ENCODE data around the gene KDM5B.

- TF ChIP-seq CTCF (conservative IDR thresholded peaks at IDR 0.05; ENCODE audit: low read length) (no peak), EZH2phosphoT487 (IDR thresholded peaks at IDR 0.05; ENCODE audit: borderline replicate concordance, low read depth, low read length) (no peak)
Observed at GRCh38 chr1:202812176-202813026, 4.2 kb upstream of the KDM5B start.
